ENCODE results near the gene ZBTB18. TPM values are rescaled to one million over a fixed set of nuclear protein-coding genes. Genes with fewer than 3 reads are reported as not detected.

Gene ZBTB18
- total RNA-seq, 2 donors from 2014 or later = 14.2 to 40.8 TPM

DNA sequence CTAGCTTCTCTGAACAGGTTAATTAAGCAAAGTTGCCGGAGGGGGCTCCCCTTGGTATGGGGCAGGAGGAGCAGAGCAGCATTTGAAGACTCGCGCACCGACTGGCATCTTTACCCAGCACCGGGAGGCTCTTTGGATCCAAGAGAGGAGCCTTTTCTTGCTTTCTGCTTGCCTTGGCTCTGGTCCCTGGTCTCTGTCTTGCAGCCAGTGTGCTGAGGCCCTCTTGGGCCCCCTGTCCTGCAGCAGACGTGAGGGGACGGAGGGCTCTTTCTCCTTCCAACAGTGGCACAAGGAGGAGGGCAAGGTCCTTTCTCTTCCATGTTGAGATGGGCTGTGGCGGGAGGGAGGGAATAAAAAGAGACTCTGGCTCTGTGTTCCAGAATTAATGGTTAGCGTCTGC is 45.6 kb downstream of the ZBTB18 start:
- Histone ChIP-seq H3K9me3 (no peaks in the 10 kb centered on the region), H3K4me1 (replicated peaks) (no peaks in the 10 kb centered on the region), H3K27me3 (replicated peaks; ENCODE audit: insufficient read depth) (no peaks in the 10 kb centered on the region), H3K4me3 (no peak overlapping the region), H3K27ac (no peak overlapping the region), H3K36me3 (no peaks in the 10 kb centered on the region)
- intact Hi-C loops (cut with DNase I) = no loop called here
- TF ChIP-seq POLR2AphosphoS5 (IDR thresholded peaks at IDR 0.05) (no peak), CTCF (IDR thresholded peaks at IDR 0.05) (no peak), POLR2A (IDR thresholded peaks at IDR 0.05) (no peak)
- WGBS = 73% methylated on average over 9 of the region's 9 CpGs
- DNase-seq (ENCODE audit: low spot score) = no peak

DNA sequence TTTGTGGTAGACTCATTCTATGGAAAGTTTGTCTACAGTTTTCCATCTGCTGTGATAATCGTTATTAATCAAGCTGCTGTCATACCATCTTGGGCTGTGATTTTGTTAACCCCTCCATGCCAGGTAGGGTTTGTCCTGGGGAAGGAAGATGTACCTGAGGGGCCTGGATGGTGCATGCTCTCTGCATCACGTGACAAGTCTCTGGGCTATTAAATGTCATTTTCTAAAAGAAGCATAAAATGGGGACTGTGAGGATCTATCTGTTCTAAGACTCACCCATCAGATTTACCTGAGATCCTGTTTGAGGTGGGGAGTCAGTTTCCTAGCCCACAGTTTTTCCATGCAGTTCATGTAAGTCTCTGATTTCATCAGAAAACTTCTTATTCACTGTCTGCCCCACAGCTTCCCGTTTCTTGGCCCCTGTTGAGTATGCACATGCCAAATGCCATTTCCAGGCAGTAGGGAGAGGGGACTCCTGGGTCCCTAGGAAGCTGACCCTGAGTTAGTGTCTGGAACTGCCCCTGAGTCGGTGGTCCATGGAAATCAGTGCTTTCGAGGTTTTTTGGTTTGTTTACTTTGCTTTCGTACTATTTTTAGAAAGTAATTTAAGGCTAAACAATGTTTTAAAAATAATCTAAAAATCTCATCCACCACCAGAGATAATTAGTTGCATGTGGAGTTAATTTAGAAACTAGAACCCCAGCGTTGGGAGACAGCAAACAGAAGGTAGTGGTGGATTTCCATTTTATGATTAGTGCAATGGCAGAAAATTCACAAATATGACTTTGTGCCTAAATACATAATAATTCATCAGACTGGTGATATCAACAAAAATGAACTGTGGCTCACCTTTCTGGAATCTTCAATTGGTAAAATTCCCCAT is 46.7 kb downstream of the ZBTB18 start:
- H3K9me3 ChIP-seq = no peaks in the 10 kb centered on the region
- no peak overlapping the region for H3K27ac ChIP-seq
- H3K36me3 ChIP-seq = no peaks in the 10 kb centered on the region
- intact Hi-C loops (cut with DNase I) = no loop called here
- TF ChIP-seq POLR2AphosphoS5 (IDR thresholded peaks at IDR 0.05) = no peak
- TF ChIP-seq CTCF (IDR thresholded peaks at IDR 0.05) = no peak
- TF ChIP-seq POLR2A (IDR thresholded peaks at IDR 0.05) = no peak
- no peak overlapping the region for H3K4me3 ChIP-seq
- H3K4me1 ChIP-seq (replicated peaks) = no peaks in the 10 kb centered on the region
- no peaks in the 10 kb centered on the region for H3K27me3 ChIP-seq (replicated peaks; ENCODE audit: insufficient read depth)
- DNase-seq (ENCODE audit: low spot score) = no peak
- 54% methylated on average over 7 of the region's 7 CpGs for WGBS

DNA sequence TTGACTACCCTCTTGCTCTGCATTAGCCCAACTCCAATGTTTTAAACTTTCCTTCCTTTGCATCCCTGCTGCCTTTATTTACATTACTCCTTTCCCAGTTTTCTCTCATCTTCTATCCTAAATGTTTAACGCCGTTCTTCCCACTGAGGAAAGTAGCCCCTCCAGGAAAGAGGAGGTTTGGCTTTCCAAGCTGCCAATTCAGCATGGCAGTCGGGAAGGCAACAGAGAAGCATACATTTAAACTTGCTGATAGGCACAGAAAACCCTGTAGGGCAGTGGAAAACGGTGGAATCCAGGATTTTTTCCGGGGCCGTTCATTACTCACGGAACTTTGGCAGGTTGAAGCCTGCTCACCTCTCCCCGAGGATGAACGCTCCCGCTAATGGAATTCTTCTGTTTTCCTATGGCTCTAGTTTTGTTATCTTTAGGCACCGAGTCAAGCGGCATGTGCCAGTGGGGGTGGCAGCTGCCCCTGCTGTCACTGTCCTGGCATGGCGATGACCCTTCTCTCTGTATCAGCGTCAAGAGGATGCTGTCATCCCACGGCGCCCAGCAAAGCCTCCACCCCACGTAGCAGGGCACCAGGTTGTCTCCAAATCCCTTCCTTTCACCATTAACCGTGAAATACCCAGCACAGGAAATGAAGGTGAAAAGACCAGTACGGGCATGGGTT is 48.3 kb downstream of the ZBTB18 start:
- 81% methylated on average over 19 of the region's 19 CpGs for WGBS
- H3K36me3 ChIP-seq = no peaks in the 10 kb centered on the region

GRCh38 chr1:244100276-244100675 is 49.2 kb downstream of the ZBTB18 start:
- Histone ChIP-seq H3K4me3 (no peak overlapping the region), H3K9me3 (no peaks in the 10 kb centered on the region), H3K36me3 (no peaks in the 10 kb centered on the region), H3K27ac (no peak overlapping the region), H3K27me3 (replicated peaks; ENCODE audit: insufficient read depth) (no peaks in the 10 kb centered on the region), H3K4me1 (replicated peaks) (no peaks in the 10 kb centered on the region)
- no peak for TF ChIP-seq POLR2AphosphoS5 (IDR thresholded peaks at IDR 0.05)
- no peak for TF ChIP-seq POLR2A (IDR thresholded peaks at IDR 0.05)
- TF ChIP-seq CTCF (IDR thresholded peaks at IDR 0.05) = no peak
- intact Hi-C loops (cut with DNase I) = no loop called here
- 65% methylated on average over 5 of the region's 5 CpGs for WGBS
- DNase-seq (ENCODE audit: low spot score) = no peak

More for the DNA sequence above, 48.3 kb downstream of the ZBTB18 start:
- no peaks in the 10 kb centered on the region for H3K4me1 ChIP-seq (replicated peaks)
- H3K4me3 ChIP-seq = no peak overlapping the region
- H3K9me3 ChIP-seq = no peaks in the 10 kb centered on the region
- TF ChIP-seq CTCF (IDR thresholded peaks at IDR 0.05) = no peak
- TF ChIP-seq POLR2AphosphoS5 (IDR thresholded peaks at IDR 0.05) = no peak
- no peak for TF ChIP-seq POLR2A (IDR thresholded peaks at IDR 0.05)
- intact Hi-C loops (cut with DNase I) = no loop called here
- no peaks in the 10 kb centered on the region for H3K27me3 ChIP-seq (replicated peaks; ENCODE audit: insufficient read depth)
- no peak overlapping the region for H3K27ac ChIP-seq
- no peak for DNase-seq (ENCODE audit: low spot score)
